ENCODE results near the gene APOBEC2.

Gene APOBEC2

GRCh38 chr6:41059556-41059955 lies 6.6 kb downstream of the APOBEC2 start:
- DNase-seq (ENCODE audit: low read depth), result no peak

- DNase-seq (ENCODE audit: low read depth), result no peak
These were observed 8.3 kb downstream of the APOBEC2 start for GRCh38 chr6:41061196-41061726.

GRCh38 chr6:41062056-41062455 lies 9.1 kb downstream of the APOBEC2 start:
- no peak for DNase-seq (ENCODE audit: low read depth)

GRCh38 chr6:41063884-41064285 lies 10.9 kb downstream of the APOBEC2 start:
- no peak for DNase-seq (ENCODE audit: low read depth)

- DNase-seq (ENCODE audit: low read depth), result no peak
These were observed 11.8 kb downstream of the APOBEC2 start for GRCh38 chr6:41064841-41065240.

GRCh38 chr6:41065550-41066026 lies 12.6 kb downstream of the APOBEC2 start:
- no peak for DNase-seq (ENCODE audit: low read depth)

- DNase-seq (ENCODE audit: low read depth), result peak; percentile 51
These were observed 13.9 kb downstream of the APOBEC2 start for GRCh38 chr6:41066867-41067304.

- DNase-seq (ENCODE audit: low read depth), result no peak
These were observed 18.5 kb downstream of the APOBEC2 start for GRCh38 chr6:41071501-41071922.

GRCh38 chr6:41071923-41072835 lies 19.2 kb downstream of the APOBEC2 start, which contains the start of gene OARD1:
Gene OARD1 (minus strand): TSS chr6:41072356. CDS start chr6:41071634, 722 bp downstream.
- DNase-seq (ENCODE audit: low read depth), result peak; percentile 98

- peak; percentile 97 for DNase-seq (ENCODE audit: low read depth)
These were observed 19.8 kb downstream of the APOBEC2 start, which contains the start of gene NFYA for GRCh38 chr6:41072836-41073202. Gene NFYA (plus strand): TSS chr6:41072974. CDS start chr6:41079090, 6,116 bp downstream.

- no peak for DNase-seq (ENCODE audit: low read depth)
These were observed 20.4 kb downstream of the APOBEC2 start for GRCh38 chr6:41073203-41073967.

GRCh38 chr6:41073968-41074691 lies 21.1 kb downstream of the APOBEC2 start:
- peak; percentile 50 for DNase-seq (ENCODE audit: low read depth)

- no peak for DNase-seq (ENCODE audit: low read depth)
These were observed 21.9 kb downstream of the APOBEC2 start for GRCh38 chr6:41074692-41075436.

- no peak for DNase-seq (ENCODE audit: low read depth)
These were observed 22.9 kb downstream of the APOBEC2 start for GRCh38 chr6:41075651-41076626.

GRCh38 chr6:41077536-41077935 lies 24.5 kb downstream of the APOBEC2 start:
- DNase-seq (ENCODE audit: low read depth), result no peak

GRCh38 chr6:41078101-41078500 lies 25.1 kb downstream of the APOBEC2 start:
- no peak for DNase-seq (ENCODE audit: low read depth)

GRCh38 chr6:41079080-41079479 lies 26.1 kb downstream of the APOBEC2 start:
- no peak for DNase-seq (ENCODE audit: low read depth)

- DNase-seq (ENCODE audit: low read depth), result no peak
These were observed 27.6 kb downstream of the APOBEC2 start for GRCh38 chr6:41080621-41081020.

GRCh38 chr6:41083072-41083471 lies 30.1 kb downstream of the APOBEC2 start:
- DNase-seq (ENCODE audit: low read depth), result no peak

- no peak for DNase-seq (ENCODE audit: low read depth)
These were observed 32.2 kb downstream of the APOBEC2 start for GRCh38 chr6:41085182-41085581.
